ENCODE results near the gene FABP1. TPM values are rescaled to one million over a fixed set of nuclear protein-coding genes. Genes with fewer than 3 reads are reported as not detected.

Gene FABP1
- total RNA-seq, 2 donors from 2014 or later = not detected

GRCh38 chr2:88108796-88109195, 19.1 kb downstream of the FABP1 start:
- peaks cover 66% of the 10 kb centered on the region for H3K36me3 ChIP-seq
- DNase-seq (ENCODE audit: low spot score) = no peak

GRCh38 chr2:88100489-88100858, 27.4 kb downstream of the FABP1 start:
- no peak for TF ChIP-seq CTCF (IDR thresholded peaks at IDR 0.05)
- Histone ChIP-seq H3K36me3 (peaks cover 47% of the 10 kb centered on the region), H3K27ac (no peak overlapping the region), H3K27me3 (no peaks in the 10 kb centered on the region), H3K4me1 (peaks cover 0 to 9% of the 10 kb centered on the region in 2 donors), H3K4me3 (no peak overlapping the region), H3K9me3 (no peaks in the 10 kb centered on the region)
- DNase-seq (ENCODE audit: low spot score) = no peak

More at GRCh38 chr2:88108796-88109195, 19.1 kb downstream of the FABP1 start:
- no peak for TF ChIP-seq CTCF (IDR thresholded peaks at IDR 0.05)
- Histone ChIP-seq H3K4me3 (no peak overlapping the region), H3K27ac (no peak overlapping the region), H3K4me1 (no peaks in the 10 kb centered on the region), H3K9me3 (no peaks in the 10 kb centered on the region), H3K27me3 (no peaks in the 10 kb centered on the region)

- Histone ChIP-seq H3K27me3 (no peaks in the 10 kb centered on the region), H3K4me3 (no peak overlapping the region), H3K27ac (no peak overlapping the region), H3K4me1 (peaks cover 0 to 9% of the 10 kb centered on the region in 2 donors), H3K36me3 (peaks cover 47% of the 10 kb centered on the region), H3K9me3 (no peaks in the 10 kb centered on the region)
- DNase-seq (ENCODE audit: low spot score) = no peak
- TF ChIP-seq CTCF (IDR thresholded peaks at IDR 0.05) = no peak
Observed at GRCh38 chr2:88099798-88100488, 27.9 kb downstream of the FABP1 start.

GRCh38 chr2:88098558-88098900, 29.3 kb downstream of the FABP1 start:
- TF ChIP-seq CTCF (IDR thresholded peaks at IDR 0.05) = no peak
- Histone ChIP-seq H3K9me3 (no peaks in the 10 kb centered on the region), H3K27me3 (no peaks in the 10 kb centered on the region), H3K4me3 (no peak overlapping the region), H3K27ac (no peak overlapping the region), H3K4me1 (peaks cover 0 to 9% of the 10 kb centered on the region in 2 donors), H3K36me3 (peaks cover 57% of the 10 kb centered on the region)
- DNase-seq (ENCODE audit: low spot score) = no peak

- H3K4me3 ChIP-seq = no peak overlapping the region
- peaks cover 62% of the 10 kb centered on the region for H3K36me3 ChIP-seq
- TF ChIP-seq CTCF (IDR thresholded peaks at IDR 0.05) = no peak
- H3K27ac ChIP-seq = no peak overlapping the region
- no peak for DNase-seq (ENCODE audit: low spot score)
- H3K27me3 ChIP-seq = no peaks in the 10 kb centered on the region
- H3K4me1 ChIP-seq = peaks cover 0 to 9% of the 10 kb centered on the region in 2 donors
- H3K9me3 ChIP-seq = no peaks in the 10 kb centered on the region
Observed at GRCh38 chr2:88097891-88098557, 29.8 kb downstream of the FABP1 start.

Data from right atrium auricular region (tissue), 2 donors.